Skeletal muscle tissue (tissue), 4 donors: ENCODE results near the gene EIF3M. TPM values are rescaled to one million over a fixed set of nuclear protein-coding genes. Genes with fewer than 3 reads are reported as not detected.
A peak's percentile ranks its signal among the peaks of the same experiment; 100 is the strongest.

Source experiments
- H3K27ac ChIP-seq: one replicate; pipeline ENCODE4 v1.7.0; 2013; ENCODE audit warnings: mild to moderate bottlenecking, low read depth, low read length, inconsistent platforms
- H3K27me3 ChIP-seq, 3 donors: one replicate each; pipeline ENCODE4 v1.7.0; 2013; ENCODE audit warnings: low read length in 3 of 3; ENCODE audit not compliant: control insufficient read depth in 3 of 3, insufficient read depth in 3 of 3
- H3K36me3 ChIP-seq, 3 donors: one replicate each; pipeline ENCODE4 v1.7.0; 2013; ENCODE audit warnings: low read length in 3 of 3; ENCODE audit not compliant: control insufficient read depth in 3 of 3, insufficient read depth in 3 of 3
- H3K4me1 ChIP-seq, 3 donors: one replicate each; pipeline ENCODE4 v1.7.0; 2013; ENCODE audit warnings: low read length in 3 of 3, mild to moderate bottlenecking in 3 of 3; ENCODE audit not compliant: control insufficient read depth in 3 of 3, insufficient read depth in 3 of 3
- H3K4me3 ChIP-seq, 3 donors: one replicate each; pipeline ENCODE4 v1.7.0; 2013; ENCODE audit warnings: low read length in 3 of 3
- H3K9ac ChIP-seq, 3 donors: one replicate each; pipeline ENCODE4 v1.7.0; 2013; ENCODE audit warnings: low read length in 3 of 3, mild to moderate bottlenecking in 3 of 3, moderate library complexity in 2 of 3, low read depth in 1 of 3
- H3K9me3 ChIP-seq, 3 donors: one replicate each; pipeline ENCODE4 v1.7.0; 2013; ENCODE audit warnings: low read length in 3 of 3; ENCODE audit not compliant: control insufficient read depth in 3 of 3
- total RNA-seq: library from RNA; depleted of rRNA; stranded (reverse); fragments of >200 nt; gene quantifications from one replicate; pipeline ENCODE4 v1.2.3, GENCODE V29; 2014
- donor health status: Osteomylitis.

Gene EIF3M
- 154 TPM for total RNA-seq

GRCh38 chr11:32583459-32584271, at the start of gene EIF3M:
Gene EIF3M, plus strand, starts transcription at chr11:32583831. Its CDS starts 57 bp downstream, at chr11:32583888.
- Histone ChIP-seq H3K27ac (peak within 1 kb of the TSS; percentile 85), H3K4me3 (peak within 1 kb of the TSS; percentile 92 to 97 (median 93)), H3K27me3 (no peaks in the 10 kb centered on the region), H3K9me3 (peaks cover 0 to 3% (median 0%) of the 10 kb centered on the region in 3 donors), H3K9ac (peak within 1 kb of the TSS; percentile 89 to 94 (median 91)), H3K36me3 (peaks cover 0 to 1% (median under 1%) of the 10 kb centered on the region in 3 donors), H3K4me1 (peaks cover 6 to 21% (median 11%) of the 10 kb centered on the region in 3 donors)

DNA sequence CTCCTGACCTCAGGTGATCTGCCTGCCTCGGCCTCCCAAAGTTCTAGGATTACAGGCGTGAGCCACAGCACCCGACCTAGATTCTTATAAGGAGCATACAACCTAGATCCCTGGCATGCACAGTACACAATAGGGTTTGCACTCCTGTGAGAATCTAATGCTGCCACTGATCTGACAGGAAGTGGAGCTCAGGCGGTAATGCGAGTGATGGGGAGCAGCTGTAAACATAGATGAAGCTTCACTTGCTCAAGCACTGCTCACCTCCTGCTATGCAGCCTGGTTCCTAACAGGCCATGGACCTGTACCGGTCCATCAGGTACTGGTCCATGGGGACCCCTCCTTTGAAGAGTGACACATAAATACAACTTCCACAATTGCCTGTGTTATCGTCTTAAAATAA, 44.8 kb upstream of the EIF3M start:
- no peaks in the 10 kb centered on the region for H3K36me3 ChIP-seq
- H3K9ac ChIP-seq, result no peak overlapping the region
- no peak overlapping the region for H3K4me3 ChIP-seq
- H3K4me1 ChIP-seq, result no peaks in the 10 kb centered on the region
- no peaks in the 10 kb centered on the region for H3K9me3 ChIP-seq
- H3K27ac ChIP-seq, result no peak overlapping the region
- H3K27me3 ChIP-seq, result no peaks in the 10 kb centered on the region

DNA sequence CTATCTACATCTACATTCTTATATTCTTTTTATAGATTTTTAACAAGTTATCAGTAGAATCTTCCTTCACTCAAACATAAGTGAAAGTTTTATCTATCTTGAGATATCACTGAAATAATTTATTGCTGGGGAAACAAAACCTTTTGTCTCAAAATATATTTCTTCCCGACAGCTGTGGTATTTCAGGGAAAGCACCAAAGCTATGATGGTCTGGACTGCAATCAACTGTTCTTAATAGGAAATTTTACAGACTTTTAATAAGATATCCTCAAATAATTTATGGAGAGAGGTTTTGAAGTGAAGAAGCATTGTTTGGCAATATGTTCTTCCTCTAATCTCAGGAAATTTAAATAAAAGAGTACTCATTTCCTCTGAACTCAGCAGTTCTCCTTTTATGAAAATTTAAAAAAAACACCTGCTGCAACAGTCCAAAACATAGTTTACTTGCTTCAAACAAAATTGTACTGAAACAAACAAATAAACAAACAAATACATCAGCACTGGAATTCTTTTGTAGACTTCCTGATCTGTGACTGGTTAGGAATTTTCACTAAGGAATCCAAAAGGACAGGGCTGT, 33.9 kb upstream of the EIF3M start:
- Histone ChIP-seq H3K4me3 (no peak overlapping the region), H3K27me3 (peaks cover 0 to 4% (median 0%) of the 10 kb centered on the region in 3 donors), H3K4me1 (no peaks in the 10 kb centered on the region), H3K9ac (no peak overlapping the region), H3K36me3 (no peaks in the 10 kb centered on the region), H3K9me3 (no peaks in the 10 kb centered on the region), H3K27ac (no peak overlapping the region)

DNA sequence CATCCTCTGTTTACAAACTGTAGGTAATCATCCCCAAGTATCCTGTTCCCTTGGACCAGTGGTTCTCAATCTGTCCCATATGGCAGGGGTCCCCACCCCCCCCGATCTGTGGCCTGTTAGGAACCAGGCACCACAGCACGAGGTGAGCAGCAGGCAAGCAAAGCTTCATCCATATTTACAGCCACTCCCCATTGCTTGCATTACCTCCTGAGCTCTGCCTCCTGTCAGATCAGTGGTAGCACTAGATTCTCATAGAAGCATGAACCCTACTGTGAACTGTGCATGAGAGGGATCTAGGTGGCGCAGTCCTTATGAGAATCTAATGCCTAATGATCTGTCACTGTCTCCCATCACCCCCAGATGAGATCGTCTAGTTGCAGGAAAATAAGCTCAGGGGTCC, 33.4 kb upstream of the EIF3M start:
- Histone ChIP-seq H3K27ac (no peak overlapping the region), H3K27me3 (peaks cover 0 to 4% (median 0%) of the 10 kb centered on the region in 3 donors), H3K4me1 (no peaks in the 10 kb centered on the region), H3K9me3 (no peaks in the 10 kb centered on the region), H3K9ac (no peak overlapping the region), H3K4me3 (no peak overlapping the region), H3K36me3 (no peaks in the 10 kb centered on the region)

GRCh38 chr11:32555091-32555490, 28.5 kb upstream of the EIF3M start:
- Histone ChIP-seq H3K9ac (no peak overlapping the region), H3K4me1 (no peaks in the 10 kb centered on the region), H3K27me3 (peaks cover 0 to 5% (median 0%) of the 10 kb centered on the region in 3 donors)

DNA sequence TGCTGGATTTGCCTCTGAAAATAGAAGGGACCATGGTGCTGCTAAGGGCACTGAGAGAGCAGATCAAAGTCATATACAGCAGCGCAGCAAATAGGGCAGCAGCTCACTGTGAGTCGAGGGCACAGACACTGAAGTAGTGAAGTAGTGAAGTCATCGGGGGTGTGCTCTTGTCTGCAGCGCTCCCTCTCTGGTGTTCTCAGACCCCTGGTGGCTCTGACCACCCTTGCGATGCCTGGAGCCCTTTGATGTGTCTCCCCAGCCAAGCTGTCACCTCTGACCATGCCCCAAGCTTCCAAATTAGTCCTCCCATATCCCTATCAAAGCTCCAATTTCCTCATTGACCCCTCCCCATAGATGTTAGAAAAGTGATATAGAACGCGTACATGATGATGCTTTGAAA, 27.7 kb upstream of the EIF3M start:
- H3K4me3 ChIP-seq, result no peak overlapping the region
- H3K36me3 ChIP-seq, result no peaks in the 10 kb centered on the region
- H3K27me3 ChIP-seq, result peaks cover 0 to 2% (median 0%) of the 10 kb centered on the region in 3 donors
- no peak overlapping the region for H3K27ac ChIP-seq
- no peaks in the 10 kb centered on the region for H3K9me3 ChIP-seq
- no peak overlapping the region for H3K9ac ChIP-seq
- H3K4me1 ChIP-seq, result no peaks in the 10 kb centered on the region

More at GRCh38 chr11:32555091-32555490, 28.5 kb upstream of the EIF3M start:
- H3K36me3 ChIP-seq, result no peaks in the 10 kb centered on the region
- H3K27ac ChIP-seq, result no peak overlapping the region
- no peak overlapping the region for H3K4me3 ChIP-seq
- H3K9me3 ChIP-seq, result no peaks in the 10 kb centered on the region

DNA sequence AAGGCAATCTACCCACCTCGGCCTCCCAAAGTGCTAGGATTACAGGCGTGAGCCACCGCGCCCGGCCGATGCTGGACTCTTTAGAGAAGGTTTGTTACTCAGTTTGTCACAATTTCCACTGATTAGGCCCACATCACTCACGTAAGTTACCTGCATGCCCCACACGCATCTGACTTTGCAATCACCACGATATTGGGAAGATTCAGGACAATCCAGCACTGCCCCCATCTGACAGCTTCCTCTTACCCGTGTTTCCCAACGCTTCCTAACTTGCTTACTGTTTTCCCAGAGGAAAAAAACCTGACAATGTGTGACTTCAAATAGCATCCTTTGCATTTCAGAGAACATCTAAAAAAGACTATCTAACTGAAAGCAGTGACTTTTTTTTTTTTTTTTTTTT, 21.8 kb upstream of the EIF3M start:
- no peak overlapping the region for H3K4me3 ChIP-seq

DNA sequence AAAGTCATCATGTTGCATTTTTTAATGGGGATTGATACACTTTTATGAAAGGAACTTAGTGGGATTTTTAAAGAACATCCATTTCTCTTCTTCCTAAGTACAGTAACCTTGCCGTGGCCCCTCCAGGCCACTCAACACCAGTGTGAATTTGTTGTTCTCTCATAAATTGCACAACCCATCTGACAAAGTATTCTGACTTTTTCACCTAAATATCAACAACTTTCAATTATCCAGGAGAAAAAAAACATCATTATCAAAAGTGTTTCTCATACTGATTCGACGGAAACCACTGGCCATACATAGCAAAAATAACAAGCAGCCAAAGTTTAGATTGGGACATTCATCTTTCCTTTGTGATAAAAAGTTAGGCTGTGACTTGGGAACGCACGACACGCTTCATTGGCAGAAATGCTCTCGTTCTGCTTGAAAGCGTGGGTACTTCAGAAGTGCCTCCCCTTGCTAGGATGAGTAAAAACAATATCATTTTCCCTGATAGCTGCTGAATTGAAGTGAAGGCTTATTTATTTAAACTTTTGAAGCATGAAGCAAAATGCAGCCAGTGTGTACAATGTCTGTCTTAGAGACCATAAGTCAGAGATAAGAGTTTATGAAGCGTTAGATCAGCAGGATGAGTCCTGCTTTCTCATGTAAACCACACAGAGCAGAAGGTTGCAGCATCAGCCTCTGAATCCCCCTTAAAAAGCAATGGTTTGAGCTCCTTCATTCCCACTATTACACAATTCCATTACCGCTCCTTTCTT, 20.6 kb upstream of the EIF3M start:
- Histone ChIP-seq H3K36me3 (no peaks in the 10 kb centered on the region), H3K27ac (no peak overlapping the region), H3K4me3 (no peak overlapping the region), H3K27me3 (no peaks in the 10 kb centered on the region), H3K9ac (no peak overlapping the region), H3K4me1 (no peaks in the 10 kb centered on the region), H3K9me3 (no peaks in the 10 kb centered on the region)

More for the DNA sequence above, 21.8 kb upstream of the EIF3M start:
- no peaks in the 10 kb centered on the region for H3K4me1 ChIP-seq
- H3K9ac ChIP-seq, result no peak overlapping the region
- no peak overlapping the region for H3K27ac ChIP-seq
- no peaks in the 10 kb centered on the region for H3K9me3 ChIP-seq
- no peaks in the 10 kb centered on the region for H3K27me3 ChIP-seq
- H3K36me3 ChIP-seq, result no peaks in the 10 kb centered on the region

DNA sequence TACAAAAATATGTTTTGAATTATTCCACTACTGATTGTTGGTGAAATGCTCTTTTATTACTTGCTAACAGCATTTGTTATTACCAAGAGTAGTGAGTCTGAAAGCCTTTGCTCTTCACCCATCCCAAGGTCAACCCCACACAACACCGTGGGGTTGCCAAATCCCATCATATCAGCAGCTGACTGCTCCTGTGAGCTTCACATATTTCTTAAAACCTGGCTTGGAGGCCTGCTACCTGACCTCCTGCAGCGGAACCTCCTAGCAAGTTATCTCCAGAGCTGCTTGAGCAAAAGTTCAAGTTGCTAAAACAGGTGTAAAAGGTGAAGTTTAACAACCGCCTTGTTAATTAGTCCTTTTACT, 20.1 kb upstream of the EIF3M start:
- H3K36me3 ChIP-seq, result no peaks in the 10 kb centered on the region
- H3K4me1 ChIP-seq, result no peaks in the 10 kb centered on the region
- no peaks in the 10 kb centered on the region for H3K27me3 ChIP-seq
- no peak overlapping the region for H3K4me3 ChIP-seq
- H3K27ac ChIP-seq, result no peak overlapping the region
- no peaks in the 10 kb centered on the region for H3K9me3 ChIP-seq
- no peak overlapping the region for H3K9ac ChIP-seq

GRCh38 chr11:32566517-32566916, 17.1 kb upstream of the EIF3M start:
- Histone ChIP-seq H3K9ac (no peak overlapping the region), H3K27me3 (peaks cover 0 to 7% (median 4%) of the 10 kb centered on the region in 3 donors), H3K36me3 (no peaks in the 10 kb centered on the region), H3K4me3 (no peak overlapping the region), H3K9me3 (no peaks in the 10 kb centered on the region), H3K4me1 (no peaks in the 10 kb centered on the region), H3K27ac (no peak overlapping the region)
